Measurements from ENCODE around the gene CST1. TPM values are rescaled to one million over a fixed set of nuclear protein-coding genes. Genes with fewer than 3 reads are reported as not detected.

Gene CST1
- total RNA-seq, 1 donor from 2014 or later = not detected

DNA sequence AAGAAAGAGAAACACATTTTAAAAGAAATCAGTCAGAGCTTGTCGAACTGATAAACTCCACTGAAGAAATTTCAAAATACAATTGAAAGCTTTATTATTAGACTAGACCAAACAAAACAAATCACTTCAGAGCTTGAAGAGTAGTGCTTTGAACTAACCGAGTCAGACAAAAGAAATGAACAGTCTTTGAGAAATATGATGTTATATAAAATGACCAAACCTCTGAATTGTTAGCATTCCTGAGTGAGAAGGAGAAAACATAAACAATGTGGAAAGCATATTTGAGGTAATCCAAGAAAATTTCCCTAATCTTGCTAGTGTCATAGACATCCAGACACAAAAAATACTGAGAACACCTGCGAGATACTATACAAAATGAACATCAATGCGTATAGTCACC is 48.7 kb downstream of the CST1 start:
- DNase-seq (ENCODE audit: low read depth) (no peak), FAIRE-seq (no peak)
- Histone ChIP-seq H3K4me3 (ENCODE audit: low read depth, low read length) (no peak overlapping the region), H3K27me3 (ENCODE audit: control insufficient read depth, insufficient read depth, low read length) (peaks cover 4% of the 10 kb centered on the region), H3K36me3 (ENCODE audit: control insufficient read depth, insufficient read depth, low read length) (no peaks in the 10 kb centered on the region)
- TF ChIP-seq, protein P1, sequence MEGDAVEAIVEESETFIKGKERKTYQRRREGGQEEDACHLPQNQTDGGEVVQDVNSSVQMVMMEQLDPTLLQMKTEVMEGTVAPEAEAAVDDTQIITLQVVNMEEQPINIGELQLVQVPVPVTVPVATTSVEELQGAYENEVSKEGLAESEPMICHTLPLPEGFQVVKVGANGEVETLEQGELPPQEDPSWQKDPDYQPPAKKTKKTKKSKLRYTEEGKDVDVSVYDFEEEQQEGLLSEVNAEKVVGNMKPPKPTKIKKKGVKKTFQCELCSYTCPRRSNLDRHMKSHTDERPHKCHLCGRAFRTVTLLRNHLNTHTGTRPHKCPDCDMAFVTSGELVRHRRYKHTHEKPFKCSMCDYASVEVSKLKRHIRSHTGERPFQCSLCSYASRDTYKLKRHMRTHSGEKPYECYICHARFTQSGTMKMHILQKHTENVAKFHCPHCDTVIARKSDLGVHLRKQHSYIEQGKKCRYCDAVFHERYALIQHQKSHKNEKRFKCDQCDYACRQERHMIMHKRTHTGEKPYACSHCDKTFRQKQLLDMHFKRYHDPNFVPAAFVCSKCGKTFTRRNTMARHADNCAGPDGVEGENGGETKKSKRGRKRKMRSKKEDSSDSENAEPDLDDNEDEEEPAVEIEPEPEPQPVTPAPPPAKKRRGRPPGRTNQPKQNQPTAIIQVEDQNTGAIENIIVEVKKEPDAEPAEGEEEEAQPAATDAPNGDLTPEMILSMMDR (IDR thresholded peaks at IDR 0.05; ENCODE audit: insufficient read depth, low read length, severe bottlenecking) = no peak

DNA sequence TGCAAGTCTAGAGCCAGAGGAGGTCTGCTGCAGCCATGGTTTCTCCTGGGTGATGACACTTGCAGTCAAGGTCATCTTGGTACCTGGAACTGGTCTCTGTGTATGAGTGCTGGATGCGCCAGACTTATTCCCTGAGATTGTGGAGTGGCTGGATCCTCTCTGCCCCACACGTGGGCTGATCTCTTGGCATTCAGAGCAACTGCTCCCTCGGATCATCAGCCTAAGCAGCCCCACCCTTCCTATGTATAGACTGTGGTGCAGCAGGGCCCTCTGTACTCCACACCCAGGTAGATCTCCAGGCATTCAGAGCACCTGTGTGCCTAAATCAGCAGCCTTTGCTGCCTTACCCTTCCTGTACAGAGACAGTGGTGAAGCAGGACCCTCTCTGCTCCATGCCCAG is 49.8 kb downstream of the CST1 start:
- FAIRE-seq (no peak), DNase-seq (ENCODE audit: low read depth) (no peak)
- Histone ChIP-seq H3K27me3 (ENCODE audit: control insufficient read depth, insufficient read depth, low read length) (peaks cover 4% of the 10 kb centered on the region), H3K36me3 (ENCODE audit: control insufficient read depth, insufficient read depth, low read length) (no peaks in the 10 kb centered on the region), H3K4me3 (ENCODE audit: low read depth, low read length) (no peak overlapping the region)
- TF ChIP-seq, protein P1 (IDR thresholded peaks at IDR 0.05; ENCODE audit: insufficient read depth, low read length, severe bottlenecking) = no peak

DNA sequence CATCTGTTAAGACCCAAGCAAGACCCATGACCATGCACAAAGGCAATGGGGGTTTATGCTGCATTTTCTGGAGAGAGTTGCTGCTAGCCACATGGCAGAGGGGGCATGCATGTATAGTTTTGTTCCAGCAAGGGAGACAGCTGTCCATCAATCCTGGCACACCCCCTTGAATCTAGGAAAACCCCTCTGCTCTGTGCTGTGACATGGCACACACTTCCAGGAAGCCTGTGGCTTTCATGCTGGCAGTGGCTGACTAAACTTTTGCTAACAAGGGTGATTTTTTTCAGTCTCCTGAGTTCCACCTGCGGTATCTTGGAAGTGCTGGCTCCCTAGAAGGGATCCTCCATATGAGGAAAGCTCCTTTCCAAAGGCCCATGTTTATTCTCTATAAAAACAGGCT is 52.8 kb downstream of the CST1 start:
- FAIRE-seq (no peak), DNase-seq (ENCODE audit: low read depth) (no peak)
- no peaks in the 10 kb centered on the region for H3K36me3 ChIP-seq (ENCODE audit: control insufficient read depth, insufficient read depth, low read length)
- no peak overlapping the region for H3K4me3 ChIP-seq (ENCODE audit: low read depth, low read length)
- H3K27me3 ChIP-seq (ENCODE audit: control insufficient read depth, insufficient read depth, low read length) = peaks cover 3% of the 10 kb centered on the region
- TF ChIP-seq, protein P1 (IDR thresholded peaks at IDR 0.05; ENCODE audit: insufficient read depth, low read length, severe bottlenecking) = no peak

Other genes starting within 250 kb of the CST1 start
- not detected in 2 replicates for gene CST9L, start 182.5 kb downstream of the CST1 start, total RNA-seq
- gene CST9, start 145.0 kb downstream of the CST1 start, total RNA-seq = not detected in 2 replicates
- 82.7 and 124 TPM in 2 replicates for gene CST3, start 113.0 kb downstream of the CST1 start, total RNA-seq
- gene CST4, start 61.9 kb downstream of the CST1 start, total RNA-seq = not detected in 2 replicates
- gene CST2, start 75.8 kb upstream of the CST1 start, total RNA-seq = not detected in 2 replicates
- gene CST5, start 128.8 kb upstream of the CST1 start, total RNA-seq = not detected in 2 replicates
- not detected in 2 replicates for gene GGTLC1, start 237.8 kb upstream of the CST1 start, total RNA-seq

Data from bronchial epithelial cell (primary cell).